ENCODE results near the gene PRKCH. TPM values are rescaled to one million over a fixed set of nuclear protein-coding genes. Genes with fewer than 3 reads are reported as not detected.

Gene PRKCH
- total RNA-seq, 4 donors from 2014 or later: 49.5 to 147 (median 59.2) TPM

DNA sequence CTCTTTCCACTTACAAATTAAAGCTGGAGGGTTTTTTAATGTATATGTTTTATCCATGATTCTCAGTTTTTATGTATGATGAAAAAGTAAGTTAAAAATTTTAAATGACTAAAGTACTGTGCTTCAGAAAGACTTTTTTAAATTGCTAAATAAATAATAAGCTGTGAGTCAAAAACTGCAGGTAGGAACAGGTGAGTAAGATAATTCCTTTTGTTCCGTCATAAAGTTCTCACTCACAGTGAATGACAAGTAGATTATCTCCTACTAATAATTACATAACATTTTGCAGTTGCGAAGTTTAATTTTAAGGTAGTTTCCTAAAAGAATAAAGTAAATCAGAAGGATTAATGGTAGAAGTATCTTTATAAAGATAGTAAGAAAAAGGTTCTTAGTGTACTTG is 78.0 kb downstream of the PRKCH start:
- no peaks in the 10 kb centered on the region for H3K36me3 ChIP-seq
- no peak overlapping the region for H3K27ac ChIP-seq
- 69% methylated on average over 2 of the region's 2 CpGs for WGBS
- peaks cover 6% of the 10 kb centered on the region for H3K4me1 ChIP-seq
- no peak overlapping the region for H3K4me3 ChIP-seq
- H3K27me3 ChIP-seq: no peaks in the 10 kb centered on the region
- no peak for DNase-seq (ENCODE audit: low spot score in 2 of 2)
- TF ChIP-seq, protein P1, sequence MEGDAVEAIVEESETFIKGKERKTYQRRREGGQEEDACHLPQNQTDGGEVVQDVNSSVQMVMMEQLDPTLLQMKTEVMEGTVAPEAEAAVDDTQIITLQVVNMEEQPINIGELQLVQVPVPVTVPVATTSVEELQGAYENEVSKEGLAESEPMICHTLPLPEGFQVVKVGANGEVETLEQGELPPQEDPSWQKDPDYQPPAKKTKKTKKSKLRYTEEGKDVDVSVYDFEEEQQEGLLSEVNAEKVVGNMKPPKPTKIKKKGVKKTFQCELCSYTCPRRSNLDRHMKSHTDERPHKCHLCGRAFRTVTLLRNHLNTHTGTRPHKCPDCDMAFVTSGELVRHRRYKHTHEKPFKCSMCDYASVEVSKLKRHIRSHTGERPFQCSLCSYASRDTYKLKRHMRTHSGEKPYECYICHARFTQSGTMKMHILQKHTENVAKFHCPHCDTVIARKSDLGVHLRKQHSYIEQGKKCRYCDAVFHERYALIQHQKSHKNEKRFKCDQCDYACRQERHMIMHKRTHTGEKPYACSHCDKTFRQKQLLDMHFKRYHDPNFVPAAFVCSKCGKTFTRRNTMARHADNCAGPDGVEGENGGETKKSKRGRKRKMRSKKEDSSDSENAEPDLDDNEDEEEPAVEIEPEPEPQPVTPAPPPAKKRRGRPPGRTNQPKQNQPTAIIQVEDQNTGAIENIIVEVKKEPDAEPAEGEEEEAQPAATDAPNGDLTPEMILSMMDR (IDR thresholded peaks at IDR 0.05): no peak
- TF ChIP-seq POLR2AphosphoS5 (IDR thresholded peaks at IDR 0.05) (no peak), POLR2A (IDR thresholded peaks at IDR 0.05) (no peak), EP300 (IDR thresholded peaks at IDR 0.05) (no peak)
- H3K9me3 ChIP-seq: no peaks in the 10 kb centered on the region

- no peak for DNase-seq (ENCODE audit: low spot score in 2 of 2)
- Histone ChIP-seq H3K27me3 (no peaks in the 10 kb centered on the region), H3K36me3 (no peaks in the 10 kb centered on the region), H3K4me1 (peaks cover 6% of the 10 kb centered on the region), H3K9me3 (no peaks in the 10 kb centered on the region), H3K27ac (no peak overlapping the region), H3K4me3 (no peak overlapping the region)
- TF ChIP-seq EP300 (IDR thresholded peaks at IDR 0.05): no peak
- TF ChIP-seq POLR2A (IDR thresholded peaks at IDR 0.05): no peak
- TF ChIP-seq, protein P1 (IDR thresholded peaks at IDR 0.05): no peak
- TF ChIP-seq POLR2AphosphoS5 (IDR thresholded peaks at IDR 0.05): no peak
- WGBS: 83% methylated on average over 2 of the region's 2 CpGs
These were observed 80.1 kb downstream of the PRKCH start for GRCh38 chr14:61401461-61401860.

GRCh38 chr14:61403411-61403810 is 82.0 kb downstream of the PRKCH start:
- Histone ChIP-seq H3K27me3 (no peaks in the 10 kb centered on the region), H3K27ac (no peak overlapping the region), H3K9me3 (no peaks in the 10 kb centered on the region), H3K36me3 (no peaks in the 10 kb centered on the region), H3K4me1 (peaks cover 3% of the 10 kb centered on the region), H3K4me3 (no peak overlapping the region)
- TF ChIP-seq POLR2AphosphoS5 (IDR thresholded peaks at IDR 0.05) (no peak), EP300 (IDR thresholded peaks at IDR 0.05) (no peak), POLR2A (IDR thresholded peaks at IDR 0.05) (no peak)
- TF ChIP-seq, protein P1 (IDR thresholded peaks at IDR 0.05): no peak
- WGBS: 66% methylated on average over 2 of the region's 2 CpGs
- no peak for DNase-seq (ENCODE audit: low spot score in 2 of 2)

DNA sequence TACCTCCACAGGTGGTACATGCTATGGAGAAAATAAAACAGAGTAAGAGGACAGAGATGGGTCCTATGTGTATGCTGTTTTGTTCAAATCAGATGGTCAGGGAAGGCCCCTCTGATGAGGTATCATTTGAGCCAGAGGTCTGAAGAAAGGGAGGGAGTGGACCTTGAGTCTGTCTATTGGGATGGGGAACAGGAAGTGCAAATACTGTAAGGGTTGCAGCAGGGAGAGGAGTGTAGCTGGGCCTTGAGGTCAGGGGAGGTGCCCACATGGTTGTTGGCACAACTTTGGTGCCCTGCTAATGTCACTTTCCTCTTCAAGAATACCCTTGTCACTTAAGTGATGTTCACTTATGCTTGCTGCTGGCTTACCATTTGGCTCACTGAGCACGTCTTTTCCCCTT is 83.3 kb downstream of the PRKCH start:
- DNase-seq (ENCODE audit: low spot score in 2 of 2): no peak
- 88% methylated on average over 1 of the region's 1 CpG for WGBS
- Histone ChIP-seq H3K4me3 (no peak overlapping the region), H3K9me3 (no peaks in the 10 kb centered on the region), H3K27me3 (no peaks in the 10 kb centered on the region), H3K4me1 (no peaks in the 10 kb centered on the region), H3K36me3 (no peaks in the 10 kb centered on the region), H3K27ac (no peak overlapping the region)
- no peak for TF ChIP-seq EP300 (IDR thresholded peaks at IDR 0.05)
- TF ChIP-seq POLR2AphosphoS5 (IDR thresholded peaks at IDR 0.05): no peak
- TF ChIP-seq, protein P1 (IDR thresholded peaks at IDR 0.05): no peak
- TF ChIP-seq POLR2A (IDR thresholded peaks at IDR 0.05): no peak

DNA sequence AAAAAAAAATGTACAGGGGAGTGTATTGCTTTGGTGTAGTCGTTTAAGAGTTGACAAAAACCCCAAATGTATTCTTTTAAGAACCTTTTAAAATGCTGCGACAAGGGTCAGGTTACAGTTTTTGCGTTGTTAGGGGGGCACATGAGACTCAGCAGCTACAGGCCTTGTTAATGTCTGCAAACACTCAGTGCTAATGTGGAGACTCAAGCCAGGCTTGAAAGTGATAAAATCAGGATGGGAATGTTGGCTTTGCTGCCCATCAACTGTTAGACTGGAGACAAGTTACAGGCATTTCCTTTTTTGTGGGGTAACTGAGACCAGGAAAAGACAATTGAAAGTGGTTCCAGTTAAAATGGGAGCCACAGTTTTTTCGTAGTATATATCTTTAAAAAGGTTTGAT is 84.8 kb downstream of the PRKCH start:
- no peaks in the 10 kb centered on the region for H3K9me3 ChIP-seq

More for the DNA sequence above, 84.8 kb downstream of the PRKCH start:
- Histone ChIP-seq H3K27me3 (no peaks in the 10 kb centered on the region), H3K4me3 (no peak overlapping the region), H3K36me3 (no peaks in the 10 kb centered on the region), H3K27ac (no peak overlapping the region), H3K4me1 (no peaks in the 10 kb centered on the region)
- TF ChIP-seq POLR2A (IDR thresholded peaks at IDR 0.05) (no peak), POLR2AphosphoS5 (IDR thresholded peaks at IDR 0.05) (no peak), EP300 (IDR thresholded peaks at IDR 0.05) (no peak)
- TF ChIP-seq, protein P1 (IDR thresholded peaks at IDR 0.05): no peak
- DNase-seq (ENCODE audit: low spot score in 2 of 2): no peak
- 59% methylated on average over 4 of the region's 4 CpGs for WGBS
